Stimulated activated naive B cell treated with anti-CD40 and anti-IgM and Interleukin-4, amounts not matched to agents 10 μg/mL and 1 μg/mL and 100 μg/mL, for 72 hours (primary cell): ENCODE data around the gene HABP4.

Experiments used
- ATAC-seq, 2 donors: fragments of 150-1000 bp; cut with Tn5 transposase; replicated peaks; 2 replicates each; pipeline ENCODE4 v1.10.0; 2021; ENCODE audit warnings: moderate library complexity in 1 of 2
- DNase-seq: peaks from one replicate; pipeline ENCODE4 v3.0.0; 2021
- H3K27ac Mint-ChIP-seq: one replicate; pipeline ENCODE4 v1.8.0; 2022; ENCODE audit warnings: mild to moderate bottlenecking, mixed read lengths
- H3K27me3 Mint-ChIP-seq, 2 donors: one replicate each; pipeline ENCODE4 v1.8.0; 2022; ENCODE audit warnings: mixed read lengths in 2 of 2
- H3K36me3 Mint-ChIP-seq, 2 donors: one replicate each; pipeline ENCODE4 v1.8.0; 2022; ENCODE audit warnings: mixed read lengths in 2 of 2, mild to moderate bottlenecking in 1 of 2
- H3K4me1 Mint-ChIP-seq, 2 donors: one replicate each; pipeline ENCODE4 v1.8.0; 2022; ENCODE audit warnings: mixed read lengths in 2 of 2, mild to moderate bottlenecking in 1 of 2
- H3K4me3 Mint-ChIP-seq, 2 donors: one replicate each; pipeline ENCODE4 v1.8.0; 2022; ENCODE audit warnings: mild to moderate bottlenecking in 2 of 2, mixed read lengths in 2 of 2, moderate library complexity in 1 of 2
- H3K9me3 Mint-ChIP-seq, 2 donors: one replicate each; pipeline ENCODE4 v1.8.0; 2022; ENCODE audit warnings: mixed read lengths in 2 of 2, mild to moderate bottlenecking in 1 of 2

The HABP4 gene, protein sequence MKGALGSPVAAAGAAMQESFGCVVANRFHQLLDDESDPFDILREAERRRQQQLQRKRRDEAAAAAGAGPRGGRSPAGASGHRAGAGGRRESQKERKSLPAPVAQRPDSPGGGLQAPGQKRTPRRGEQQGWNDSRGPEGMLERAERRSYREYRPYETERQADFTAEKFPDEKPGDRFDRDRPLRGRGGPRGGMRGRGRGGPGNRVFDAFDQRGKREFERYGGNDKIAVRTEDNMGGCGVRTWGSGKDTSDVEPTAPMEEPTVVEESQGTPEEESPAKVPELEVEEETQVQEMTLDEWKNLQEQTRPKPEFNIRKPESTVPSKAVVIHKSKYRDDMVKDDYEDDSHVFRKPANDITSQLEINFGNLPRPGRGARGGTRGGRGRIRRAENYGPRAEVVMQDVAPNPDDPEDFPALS

DNA sequence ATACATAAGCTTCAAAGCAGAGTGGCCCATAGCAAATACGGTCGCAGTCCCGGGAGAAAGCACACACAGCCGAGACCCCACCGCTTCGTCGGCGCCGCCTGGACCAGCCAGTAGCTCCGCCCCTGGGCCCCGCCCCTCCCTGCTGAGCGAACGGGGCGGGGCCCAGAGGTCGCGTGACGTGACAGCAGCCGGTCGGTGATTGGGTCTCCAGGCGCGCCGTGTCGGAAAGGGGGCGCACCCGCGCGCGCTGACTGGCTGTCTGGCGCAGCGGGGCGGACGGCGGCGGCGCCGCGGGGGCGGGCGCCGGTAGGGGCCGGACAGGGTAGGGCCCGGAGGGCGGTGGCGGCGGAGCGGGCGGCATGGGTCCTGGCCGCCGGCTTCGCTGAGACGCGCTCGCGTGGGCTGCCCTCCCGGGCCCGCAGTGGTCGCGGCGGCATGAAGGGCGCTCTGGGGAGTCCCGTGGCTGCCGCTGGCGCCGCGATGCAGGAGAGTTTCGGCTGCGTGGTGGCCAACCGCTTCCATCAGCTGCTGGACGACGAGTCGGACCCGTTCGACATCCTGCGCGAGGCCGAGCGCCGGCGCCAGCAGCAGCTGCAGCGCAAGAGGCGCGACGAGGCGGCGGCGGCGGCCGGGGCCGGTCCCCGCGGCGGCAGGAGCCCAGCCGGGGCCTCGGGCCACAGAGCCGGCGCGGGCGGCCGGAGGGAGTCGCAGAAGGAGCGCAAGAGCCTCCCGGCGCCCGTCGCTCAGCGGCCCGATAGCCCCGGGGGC lies at the start of gene HABP4:
Gene HABP4 (plus strand): TSS at position 325 of the 768 bp plus-strand sequence. CDS start 111 bp downstream, at position 436.
- Mint-ChIP-seq H3K27ac (peak within 1 kb of the TSS; percentile 83), H3K27me3 (peaks cover 7 to 12% of the 10 kb centered on the region in 2 donors), H3K4me1 (peaks cover 12 to 17% of the 10 kb centered on the region in 2 donors), H3K36me3 (peaks cover 2 to 8% of the 10 kb centered on the region in 2 donors), H3K9me3 (no peaks in the 10 kb centered on the region), H3K4me3 (peak within 1 kb of the TSS; percentile 91 to 96)
- ATAC-seq (peak; percentile 92 to 95), DNase-seq (peak; percentile 93)

DNA sequence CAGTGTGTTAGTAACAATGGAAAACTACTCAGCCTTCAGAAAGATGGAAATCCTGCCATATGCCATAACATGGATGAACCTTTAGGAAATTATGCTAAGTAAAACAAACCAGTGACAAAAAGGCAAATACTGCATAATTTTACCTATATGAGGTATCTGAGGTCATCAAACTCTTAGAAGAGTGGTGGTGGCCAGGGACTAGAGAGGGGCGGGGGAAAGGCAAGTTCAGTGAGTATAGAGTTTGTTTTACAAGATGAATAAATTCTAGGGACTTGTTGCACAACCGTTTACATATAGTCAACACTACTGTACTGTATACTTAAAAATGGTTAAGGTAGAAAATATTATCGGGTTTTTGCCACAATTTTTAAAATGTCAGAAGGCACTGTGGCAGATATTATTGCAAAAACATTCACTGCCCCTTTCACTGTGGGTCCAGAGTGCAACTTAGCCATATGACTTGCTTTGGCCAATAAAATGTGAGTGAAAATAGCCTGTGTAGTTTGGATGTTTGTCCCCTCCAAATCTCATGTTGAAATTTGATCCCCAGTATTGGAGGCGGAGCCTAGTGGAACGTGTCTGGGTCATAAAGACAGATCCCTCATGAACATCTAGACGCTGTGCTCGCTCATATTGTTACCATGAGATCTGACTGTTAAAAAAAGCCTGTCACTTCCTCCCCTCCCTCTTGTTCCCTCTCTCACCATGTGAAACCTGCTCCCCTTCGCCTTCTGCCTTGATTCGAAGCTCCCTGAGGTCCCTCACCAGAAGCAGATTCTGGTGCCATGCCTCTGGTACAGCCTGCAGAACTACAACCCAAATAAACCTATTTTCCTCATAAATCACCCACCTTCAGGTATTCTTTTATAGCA lies 41.3 kb upstream of the HABP4 start:
- ATAC-seq (no peak), DNase-seq (no peak)
- H3K27ac Mint-ChIP-seq = peak overlapping the region; percentile 54
- H3K4me1 Mint-ChIP-seq = peaks cover 10 to 22% of the 10 kb centered on the region in 2 donors
- H3K27me3 Mint-ChIP-seq = no peaks in the 10 kb centered on the region
- no peaks in the 10 kb centered on the region for H3K9me3 Mint-ChIP-seq
- H3K36me3 Mint-ChIP-seq = peaks cover 6 to 11% of the 10 kb centered on the region in 2 donors
- no peak overlapping the region for H3K4me3 Mint-ChIP-seq

DNA sequence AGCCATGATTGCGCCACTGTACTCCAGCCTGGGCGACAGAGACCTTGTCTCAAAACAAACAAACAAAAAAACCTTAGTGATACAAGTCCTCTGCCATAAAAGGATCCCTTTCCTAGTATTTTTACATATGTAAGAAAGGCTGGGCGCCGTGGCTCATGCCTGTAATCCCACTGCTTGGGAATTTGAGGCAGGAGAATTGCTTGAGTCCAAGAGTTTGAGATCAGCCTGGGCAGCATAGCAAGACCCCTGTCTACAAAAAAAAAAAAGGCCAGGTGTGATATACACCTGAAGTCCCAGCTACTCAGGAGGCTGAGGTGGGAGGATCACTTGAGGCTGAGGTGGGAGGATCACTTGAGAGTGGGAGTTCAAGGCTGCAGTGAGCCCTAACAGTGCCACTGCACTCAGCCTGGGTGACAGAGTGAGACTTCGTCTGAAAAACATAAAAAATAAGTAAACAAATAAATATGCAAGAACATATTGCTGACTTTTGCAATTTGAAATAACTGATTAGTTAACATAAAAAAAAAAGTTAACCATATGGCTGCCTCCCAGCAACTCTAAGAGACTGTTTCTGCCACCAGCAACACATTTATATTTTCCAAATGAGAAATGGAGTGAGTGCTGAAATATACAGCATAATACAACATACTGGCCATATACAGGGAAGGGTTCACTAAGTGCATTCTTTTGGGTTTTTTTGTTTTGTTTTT lies 38.7 kb upstream of the HABP4 start:
- ATAC-seq (no peak), DNase-seq (no peak)
- Mint-ChIP-seq H3K36me3 (peaks cover 6 to 11% of the 10 kb centered on the region in 2 donors), H3K9me3 (no peaks in the 10 kb centered on the region), H3K4me1 (peaks cover 14 to 31% of the 10 kb centered on the region in 2 donors), H3K27me3 (no peaks in the 10 kb centered on the region), H3K4me3 (no peak overlapping the region), H3K27ac (no peak overlapping the region)

DNA sequence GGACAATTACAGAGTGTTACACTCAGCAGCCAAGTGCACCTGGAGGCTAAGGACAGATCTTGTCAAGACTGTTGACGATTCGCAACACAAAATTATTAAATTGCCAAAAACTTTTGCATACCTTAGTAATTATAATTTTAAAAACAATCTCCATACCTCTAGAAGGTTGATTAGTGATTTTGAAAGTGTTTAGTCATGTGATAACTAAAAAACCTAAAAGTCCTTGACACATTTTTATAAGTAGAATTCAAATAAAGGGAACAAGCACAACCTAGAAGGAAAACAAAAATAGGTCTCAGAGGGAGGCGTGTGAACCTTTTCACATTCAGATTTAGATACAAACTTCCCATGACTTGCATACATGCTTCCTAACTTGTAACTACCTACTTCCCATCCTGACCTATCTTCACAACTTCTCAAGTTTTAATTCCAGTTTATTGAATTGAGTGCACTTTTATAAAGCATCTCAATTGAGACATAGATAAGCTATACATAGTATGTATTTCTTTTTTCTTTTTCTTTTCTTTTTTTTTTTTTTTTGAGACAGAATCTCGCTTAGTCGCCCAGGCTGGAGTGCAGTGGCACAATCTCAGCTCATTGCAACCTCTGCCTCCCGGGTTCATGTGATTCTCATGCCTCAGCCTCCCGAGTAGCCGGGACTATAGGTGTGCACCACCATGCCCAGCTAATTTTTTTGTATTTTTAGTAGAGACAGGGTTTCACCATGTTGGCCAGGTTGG lies 37.6 kb upstream of the HABP4 start:
- Mint-ChIP-seq H3K36me3 (peaks cover 9 to 11% of the 10 kb centered on the region in 2 donors), H3K4me1 (peaks cover 17 to 35% of the 10 kb centered on the region in 2 donors), H3K4me3 (no peak overlapping the region), H3K27me3 (no peaks in the 10 kb centered on the region), H3K27ac (no peak overlapping the region), H3K9me3 (no peaks in the 10 kb centered on the region)
- ATAC-seq = no peak
- DNase-seq = no peak

DNA sequence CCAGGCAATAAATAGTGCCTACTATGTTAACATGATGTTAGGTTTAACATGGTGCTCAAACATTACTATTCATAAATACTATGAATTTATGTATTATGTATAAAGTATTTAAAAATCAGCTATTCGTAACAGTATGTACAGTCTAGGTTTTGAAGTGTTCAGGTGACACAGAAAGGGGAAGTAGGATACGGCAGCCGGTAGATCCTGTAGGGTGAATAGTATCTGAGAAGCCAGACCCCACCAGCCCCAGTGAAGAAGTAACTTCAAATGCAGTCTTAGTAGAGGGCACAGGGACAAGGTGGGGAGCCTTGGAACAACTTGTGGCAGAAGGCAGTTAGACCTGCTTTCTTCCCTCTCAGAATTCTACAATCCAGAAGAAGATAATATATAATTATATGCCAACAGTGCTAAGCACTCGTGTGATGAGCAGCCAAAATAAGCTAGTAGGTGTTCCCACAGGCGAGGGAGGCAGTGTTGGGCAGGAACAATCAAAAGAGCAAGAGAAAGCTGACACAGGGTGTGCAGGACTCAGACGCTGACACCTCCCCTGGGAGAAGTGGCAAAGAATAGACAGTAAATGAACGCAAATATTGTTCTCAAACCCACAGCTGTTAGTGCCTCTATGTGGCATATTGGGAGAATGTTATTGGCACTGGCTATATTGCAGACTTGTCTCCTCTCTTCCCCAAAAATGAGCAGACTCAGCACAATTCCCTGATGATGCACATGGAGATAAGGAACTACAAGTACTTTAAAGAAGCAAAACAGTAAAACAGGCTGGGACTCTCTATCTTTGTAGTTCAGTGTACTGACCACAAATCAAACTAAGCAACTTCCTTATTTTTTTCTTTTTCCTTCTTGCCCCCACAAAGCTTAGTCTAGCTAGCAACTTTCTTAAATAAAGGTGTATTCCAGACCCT lies 36.4 kb upstream of the HABP4 start:
- Mint-ChIP-seq H3K36me3 (peaks cover 6 to 8% of the 10 kb centered on the region in 2 donors), H3K4me3 (peak overlapping the region; percentile 72 to 74), H3K27me3 (no peaks in the 10 kb centered on the region), H3K27ac (peak overlapping the region; percentile 78), H3K4me1 (peaks cover 15 to 33% of the 10 kb centered on the region in 2 donors), H3K9me3 (no peaks in the 10 kb centered on the region)
- no peak for DNase-seq
- ATAC-seq = peak; percentile 38 to 40

DNA sequence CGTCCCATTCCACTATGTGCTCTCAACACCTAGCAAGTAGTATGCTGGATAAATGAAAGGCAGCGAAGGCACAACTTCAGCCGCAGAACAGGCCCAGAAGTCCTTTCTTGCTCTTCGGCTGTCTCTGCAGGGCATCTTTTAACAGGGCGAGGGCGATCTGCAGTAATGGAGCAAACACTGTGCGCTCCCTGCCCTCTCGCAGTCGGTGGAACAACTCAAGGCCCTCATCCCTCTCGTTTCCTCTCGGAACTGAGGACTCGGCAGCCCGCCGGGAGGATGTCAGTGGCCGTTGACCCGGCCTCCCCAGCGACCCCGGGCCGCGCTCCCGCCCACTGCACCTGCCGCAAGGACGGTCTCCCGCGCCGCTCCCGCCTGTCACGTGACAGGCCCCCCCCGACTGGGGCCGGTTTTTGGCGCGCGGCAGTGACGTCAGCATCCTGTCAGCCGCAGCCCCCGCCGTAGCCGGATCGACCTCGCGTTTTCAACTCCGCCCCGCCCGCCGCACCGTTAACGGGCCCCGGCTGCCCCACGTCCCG lies 32.9 kb upstream of the HABP4 start:
- no peaks in the 10 kb centered on the region for H3K27me3 Mint-ChIP-seq
- H3K9me3 Mint-ChIP-seq = no peaks in the 10 kb centered on the region
- peaks cover 4% of the 10 kb centered on the region in 2 donors for H3K36me3 Mint-ChIP-seq
- H3K27ac Mint-ChIP-seq = peak overlapping the region; percentile 89
- DNase-seq = peak; percentile 77
- ATAC-seq = peak; percentile 12 to 21
- peak overlapping the region; percentile 90 to 91 for H3K4me3 Mint-ChIP-seq
- H3K4me1 Mint-ChIP-seq = peaks cover 21 to 56% of the 10 kb centered on the region in 2 donors

DNA sequence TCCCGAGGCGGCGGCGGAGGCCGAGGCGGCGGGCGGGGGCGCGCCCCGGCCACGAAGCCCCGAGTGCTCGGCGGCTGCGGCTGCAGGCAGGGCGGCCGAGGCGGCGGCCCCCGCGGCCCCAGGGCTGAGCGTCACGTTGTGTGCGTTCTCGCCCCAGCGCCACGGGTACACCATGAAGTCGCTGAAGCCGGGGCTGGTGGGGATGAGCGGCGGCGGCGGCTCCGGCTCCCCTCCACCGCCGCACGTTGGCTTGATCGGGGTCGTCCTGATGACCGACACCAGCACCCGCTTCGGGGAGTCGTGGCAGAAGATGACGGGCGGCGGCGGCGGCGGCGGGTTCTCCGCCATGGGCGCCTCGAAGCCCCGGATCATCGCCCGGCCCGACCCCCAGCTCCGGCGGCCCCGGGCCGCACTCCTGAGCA lies 32.3 kb upstream of the HABP4 start:
- peaks cover 4% of the 10 kb centered on the region in 2 donors for H3K36me3 Mint-ChIP-seq
- peak overlapping the region; percentile 95 for H3K27ac Mint-ChIP-seq
- H3K27me3 Mint-ChIP-seq = no peaks in the 10 kb centered on the region
- DNase-seq (no peak), ATAC-seq (peak; percentile 1 to 4)
- H3K4me1 Mint-ChIP-seq = peaks cover 21 to 50% of the 10 kb centered on the region in 2 donors
- H3K4me3 Mint-ChIP-seq = peak overlapping the region; percentile 91 to 92
- H3K9me3 Mint-ChIP-seq = no peaks in the 10 kb centered on the region

DNA sequence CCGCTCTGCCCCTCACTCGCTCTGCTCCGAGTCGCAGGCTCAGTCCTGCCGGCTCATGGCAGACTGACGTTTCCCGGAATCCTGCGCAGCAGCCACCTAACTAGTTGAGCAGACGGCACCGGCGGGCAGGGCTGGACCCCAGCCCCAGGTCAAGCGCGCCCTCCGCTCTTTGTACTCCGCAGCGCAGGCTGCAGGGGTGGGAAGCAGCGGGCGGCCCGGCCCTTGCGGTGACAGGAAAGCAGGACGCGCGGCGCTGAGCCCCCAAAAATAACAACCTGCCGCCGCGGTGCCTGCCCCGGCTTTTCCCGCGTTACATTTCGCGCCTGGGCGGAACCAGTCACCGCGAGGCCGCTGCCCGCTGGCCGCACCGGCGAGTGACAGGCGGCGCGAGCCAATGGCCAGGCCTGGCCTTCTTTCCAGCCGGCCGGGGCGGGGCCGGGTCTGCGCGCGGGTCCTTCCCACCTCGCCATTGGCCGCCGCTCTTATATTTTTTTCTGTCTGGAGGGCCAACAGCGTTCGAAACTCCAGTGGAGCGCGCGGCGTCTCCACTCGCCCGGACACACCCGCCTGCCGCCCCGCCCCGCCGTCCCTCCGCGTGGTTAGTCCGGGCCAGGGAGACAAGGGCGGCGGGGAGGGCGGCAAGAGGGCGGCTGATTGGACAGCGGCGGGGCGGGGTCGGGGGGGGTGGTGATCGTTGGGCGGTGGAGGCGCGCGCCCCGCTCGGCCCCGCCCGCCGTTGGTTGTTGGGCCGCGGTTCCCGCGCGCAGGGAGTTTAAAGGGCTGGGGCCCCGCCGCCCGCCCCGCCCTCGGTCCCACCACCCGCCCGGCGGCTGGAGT lies 31.7 kb upstream of the HABP4 start, which contains the start of gene ZNF367:
Gene ZNF367 (minus strand): TSS at position 288 of the 837 bp plus-strand sequence. CDS start 338 bp downstream, outside the sequence.
- H3K4me3 Mint-ChIP-seq = peak within 1 kb of the TSS; percentile 91 to 92
- peaks cover 20 to 44% of the 10 kb centered on the region in 2 donors for H3K4me1 Mint-ChIP-seq
- DNase-seq (peak; percentile 94), ATAC-seq (peak; percentile 80 to 82)
- no peaks in the 10 kb centered on the region for H3K9me3 Mint-ChIP-seq
- no peaks in the 10 kb centered on the region for H3K27me3 Mint-ChIP-seq
- H3K36me3 Mint-ChIP-seq = peaks cover 4% of the 10 kb centered on the region in 2 donors
- H3K27ac Mint-ChIP-seq = peak within 1 kb of the TSS; percentile 95

DNA sequence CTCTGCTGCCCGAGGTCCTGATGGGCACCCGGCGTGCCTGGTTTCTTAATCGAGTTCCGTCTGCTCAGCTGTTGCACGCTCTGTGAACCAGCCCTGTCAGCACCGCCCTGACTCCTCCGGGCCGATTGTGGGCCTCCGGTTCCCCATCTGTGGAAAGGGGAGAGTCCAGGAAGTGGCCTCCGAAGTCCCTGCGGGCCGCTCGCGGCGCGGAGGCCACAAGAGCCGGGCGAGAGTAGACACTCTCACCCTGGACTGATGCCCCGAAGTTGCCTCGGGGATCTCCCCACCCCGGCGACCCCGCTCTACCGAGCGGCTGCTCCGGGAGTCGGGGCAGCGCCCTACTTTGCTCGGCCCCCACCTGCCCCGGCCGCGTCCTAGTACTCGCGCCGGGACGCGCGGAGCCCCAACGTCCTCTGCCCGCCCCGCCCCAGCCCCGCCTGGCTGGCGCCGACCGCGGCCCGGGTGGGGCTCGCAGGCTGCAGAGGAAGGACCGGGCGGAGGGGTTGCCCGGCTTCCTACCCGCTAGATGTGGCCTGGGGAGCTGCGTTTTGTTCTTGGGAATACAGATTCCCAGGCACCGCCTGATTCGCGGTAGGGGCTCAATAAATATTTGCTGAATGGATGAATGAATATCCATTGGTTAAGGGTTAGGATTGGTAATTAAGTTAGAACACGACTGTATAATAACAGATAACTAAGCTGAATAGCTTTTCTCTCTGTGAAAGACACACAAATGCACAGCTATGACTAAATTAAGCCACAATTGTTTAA lies 30.9 kb upstream of the HABP4 start:
- peak; percentile 49 to 56 for ATAC-seq

DNA sequence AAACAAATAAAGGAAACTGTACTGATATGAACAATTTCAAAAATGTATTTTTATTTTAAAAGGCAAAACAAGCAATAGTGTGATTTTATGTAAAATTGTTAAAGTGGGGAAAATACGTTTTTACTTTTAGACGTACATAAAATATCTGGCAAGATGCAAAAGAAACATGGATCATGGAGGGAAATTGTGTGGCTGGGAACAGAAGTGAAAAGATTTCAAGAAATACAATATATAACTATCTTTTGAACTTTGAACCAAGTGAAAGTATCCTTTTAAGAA lies 30.3 kb upstream of the HABP4 start:
- DNase-seq = no peak
- H3K27ac Mint-ChIP-seq = peak overlapping the region; percentile 79
- peaks cover 12 to 32% of the 10 kb centered on the region in 2 donors for H3K4me1 Mint-ChIP-seq
- H3K27me3 Mint-ChIP-seq = no peaks in the 10 kb centered on the region
- H3K4me3 Mint-ChIP-seq = peak overlapping the region; percentile 91 to 92
- peaks cover 4% of the 10 kb centered on the region in 2 donors for H3K36me3 Mint-ChIP-seq
- no peak for ATAC-seq
- H3K9me3 Mint-ChIP-seq = no peaks in the 10 kb centered on the region

More for the DNA sequence above, 30.9 kb upstream of the HABP4 start:
- peaks cover 12 to 36% of the 10 kb centered on the region in 2 donors for H3K4me1 Mint-ChIP-seq
- peak overlapping the region; percentile 91 for H3K27ac Mint-ChIP-seq
- H3K36me3 Mint-ChIP-seq = peaks cover 4% of the 10 kb centered on the region in 2 donors
- DNase-seq = peak; percentile 64
- H3K27me3 Mint-ChIP-seq = no peaks in the 10 kb centered on the region
- H3K4me3 Mint-ChIP-seq = peak overlapping the region; percentile 91 to 92
- H3K9me3 Mint-ChIP-seq = no peaks in the 10 kb centered on the region
